T-helper 9 cell (primary cell): ENCODE data around the gene DENND1A.
"Not testable (repeated sequence)": the region's sequence is repeated elsewhere in the genome, so short reads cannot be mapped to it uniquely, and the experiment has no call there.

Experiments used
- DNase-seq: peaks from one replicate; pipeline ENCODE4 v3.0.0-alpha.2; 2020

Gene DENND1A

DNA sequence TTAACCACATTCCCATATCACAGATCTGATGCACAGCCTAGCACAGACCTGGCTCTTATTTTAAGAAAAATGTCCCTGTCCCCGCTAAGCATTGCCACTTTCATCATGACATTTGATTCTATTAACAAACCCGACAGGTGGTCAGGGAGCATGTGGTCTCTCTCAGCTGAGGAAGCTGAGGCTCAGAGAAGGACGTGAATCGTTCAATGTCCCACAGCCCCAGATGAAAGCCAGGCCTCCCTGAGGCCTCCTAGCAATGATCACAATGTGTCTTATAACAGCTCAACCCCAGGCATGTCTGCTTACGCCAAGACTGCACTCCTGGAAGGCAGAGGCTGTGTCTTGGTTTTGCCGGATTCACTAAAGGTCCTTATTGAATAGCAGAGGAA, 584.4 kb downstream of the DENND1A start:
- DNase-seq, result no peak

DNA sequence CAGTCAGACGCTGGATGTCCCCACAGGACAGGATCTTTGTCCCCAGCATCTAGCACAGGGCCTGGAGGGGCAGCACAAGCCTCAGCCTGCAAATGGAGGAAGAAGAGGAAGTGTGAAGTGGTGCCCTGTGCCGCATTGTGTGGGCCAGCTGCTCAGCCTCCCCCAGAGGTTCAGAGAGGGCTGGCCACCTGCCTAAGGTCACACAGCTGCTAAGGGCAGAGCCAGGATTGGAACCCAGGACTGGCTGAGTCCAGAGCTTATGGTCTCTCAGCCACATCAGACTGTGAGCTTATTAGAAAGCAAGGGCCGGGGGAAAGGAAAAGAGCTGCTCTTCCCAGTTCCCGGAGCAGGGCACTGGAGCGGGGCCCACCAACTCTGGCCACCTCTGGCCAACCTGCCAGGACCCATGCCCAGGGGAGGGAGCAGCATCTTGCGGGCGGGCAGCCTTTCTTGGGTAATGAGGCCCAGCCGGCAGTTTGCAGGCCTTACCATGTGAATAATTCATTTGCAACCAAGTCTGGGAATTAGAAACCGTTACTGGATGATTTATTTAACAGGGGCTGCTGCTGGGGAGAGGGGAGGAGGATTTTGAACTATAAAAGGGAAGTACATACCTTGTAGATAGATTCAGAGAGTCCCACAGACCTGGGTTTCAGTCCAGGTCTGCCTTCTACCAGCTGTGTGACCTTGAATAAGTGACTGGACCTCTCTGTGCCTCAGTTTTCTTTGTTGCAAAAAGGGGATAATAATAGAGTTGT, 585.6 kb downstream of the DENND1A start:
- DNase-seq, result no peak

DNA sequence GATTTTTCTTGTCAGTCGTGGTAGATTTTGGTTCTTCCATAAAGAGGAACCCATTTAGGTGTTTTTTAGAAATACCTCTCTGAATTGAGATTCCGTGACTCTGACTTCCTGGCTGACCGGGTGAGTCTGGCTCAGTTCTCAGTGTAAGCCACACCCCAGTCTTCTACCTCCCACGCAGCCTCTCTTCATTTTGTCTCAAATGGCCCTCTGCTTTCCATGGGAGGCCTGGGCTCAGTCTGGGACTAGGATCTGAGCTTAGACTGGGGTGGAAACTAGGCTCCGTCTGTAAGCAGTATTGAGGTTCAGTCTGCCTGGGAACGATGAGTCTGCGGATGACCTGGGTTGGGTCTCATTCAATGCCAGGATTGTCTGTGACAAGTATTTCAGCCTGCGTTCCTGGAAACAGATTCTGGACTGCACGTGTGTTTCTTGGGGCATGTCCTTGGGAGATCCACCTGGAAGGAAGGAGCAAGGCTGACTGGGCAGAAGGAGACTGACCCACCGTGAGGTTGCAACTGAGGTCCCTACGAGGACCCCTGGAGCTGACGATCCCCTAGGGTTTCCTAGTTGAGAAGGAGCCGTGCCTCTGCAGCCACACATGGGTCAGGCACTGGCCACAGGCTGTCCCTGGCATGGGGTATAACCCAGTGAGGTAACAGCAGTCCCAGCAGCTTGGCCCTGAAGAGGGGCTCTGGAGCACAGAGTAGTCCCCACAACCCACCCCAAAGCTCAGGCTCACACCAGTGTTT, 586.3 kb downstream of the DENND1A start:
- DNase-seq, result no peak

DNA sequence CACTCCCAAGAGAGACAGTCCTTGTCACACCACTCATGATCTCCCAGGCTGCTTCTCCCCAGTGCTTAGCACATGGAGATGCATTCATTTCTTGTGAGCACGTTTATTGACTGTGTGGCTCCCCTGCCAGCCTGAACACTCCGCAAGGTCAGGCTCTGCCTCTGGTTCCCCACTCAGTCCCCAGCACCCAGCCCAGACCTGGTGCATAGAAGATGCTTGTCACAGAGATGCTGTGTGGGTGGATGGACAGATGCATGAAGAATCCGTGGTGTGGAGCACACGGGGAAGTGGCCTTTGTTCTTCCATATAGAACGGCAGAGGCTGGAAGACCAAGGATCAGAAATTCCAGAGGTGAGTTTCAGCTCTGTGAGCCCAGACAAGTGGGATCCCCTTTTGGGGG, 587.7 kb downstream of the DENND1A start:
- DNase-seq, result no peak

DNA sequence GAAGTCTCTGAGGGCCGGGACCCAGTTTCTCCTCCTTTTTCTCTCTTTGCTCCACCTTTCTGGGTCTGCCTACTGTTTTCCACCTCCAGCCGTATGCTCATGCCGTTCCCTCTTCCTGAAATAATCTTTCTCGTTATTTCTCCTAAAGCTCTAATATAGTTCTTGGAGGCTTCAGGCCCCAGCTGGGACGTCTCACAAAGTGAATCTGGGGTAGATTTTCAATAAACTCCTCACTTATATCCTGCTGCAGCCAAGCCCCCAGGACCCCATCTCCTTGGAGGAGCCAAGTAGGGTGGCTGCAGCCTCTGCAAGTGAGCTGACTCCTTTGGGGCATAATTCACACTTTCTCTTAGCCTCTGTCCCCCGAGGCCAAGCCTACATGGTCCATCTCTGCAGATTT, 588.1 kb downstream of the DENND1A start:
- no peak for DNase-seq

DNA sequence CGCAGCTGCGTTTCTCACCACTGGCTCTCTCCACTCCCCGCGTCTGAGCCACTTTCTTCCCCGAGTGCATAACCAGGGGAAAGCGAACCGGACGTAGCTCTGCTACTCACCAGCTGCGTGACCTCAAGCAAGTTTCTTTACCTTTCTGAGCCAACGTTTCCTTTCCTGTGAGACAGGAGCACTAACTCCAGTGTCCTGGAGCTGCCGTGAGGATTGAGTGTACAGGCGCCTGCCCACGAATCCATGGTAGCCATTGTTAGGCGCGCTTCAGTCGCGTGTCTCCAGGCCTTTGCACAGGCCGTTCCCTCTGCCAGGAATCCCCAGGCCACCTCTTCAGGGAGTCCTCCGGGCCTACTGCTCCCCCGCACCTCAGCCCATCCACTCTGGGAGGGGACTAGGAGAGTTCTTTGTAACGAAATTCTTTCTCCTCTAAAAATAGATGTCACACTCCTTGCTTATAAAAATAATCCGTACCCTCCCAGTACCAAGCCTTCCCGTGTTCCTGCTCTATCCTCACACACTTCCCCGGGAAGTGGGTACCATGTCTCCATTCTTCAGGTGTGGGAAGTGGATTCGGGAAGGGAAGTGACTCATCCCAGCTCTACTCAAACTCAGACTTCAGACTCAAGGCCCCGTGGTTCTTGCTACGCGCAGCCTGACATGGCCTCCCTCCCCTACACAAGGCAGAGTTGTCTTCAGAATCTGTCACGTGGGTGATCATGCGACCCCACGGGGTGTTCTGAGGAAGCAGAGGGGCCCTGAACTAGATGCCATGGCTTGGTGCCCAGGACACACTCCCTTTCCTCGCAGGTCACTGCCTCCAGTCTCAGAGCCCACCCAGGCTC, 590.0 kb downstream of the DENND1A start:
- DNase-seq, result peak; percentile 11

DNA sequence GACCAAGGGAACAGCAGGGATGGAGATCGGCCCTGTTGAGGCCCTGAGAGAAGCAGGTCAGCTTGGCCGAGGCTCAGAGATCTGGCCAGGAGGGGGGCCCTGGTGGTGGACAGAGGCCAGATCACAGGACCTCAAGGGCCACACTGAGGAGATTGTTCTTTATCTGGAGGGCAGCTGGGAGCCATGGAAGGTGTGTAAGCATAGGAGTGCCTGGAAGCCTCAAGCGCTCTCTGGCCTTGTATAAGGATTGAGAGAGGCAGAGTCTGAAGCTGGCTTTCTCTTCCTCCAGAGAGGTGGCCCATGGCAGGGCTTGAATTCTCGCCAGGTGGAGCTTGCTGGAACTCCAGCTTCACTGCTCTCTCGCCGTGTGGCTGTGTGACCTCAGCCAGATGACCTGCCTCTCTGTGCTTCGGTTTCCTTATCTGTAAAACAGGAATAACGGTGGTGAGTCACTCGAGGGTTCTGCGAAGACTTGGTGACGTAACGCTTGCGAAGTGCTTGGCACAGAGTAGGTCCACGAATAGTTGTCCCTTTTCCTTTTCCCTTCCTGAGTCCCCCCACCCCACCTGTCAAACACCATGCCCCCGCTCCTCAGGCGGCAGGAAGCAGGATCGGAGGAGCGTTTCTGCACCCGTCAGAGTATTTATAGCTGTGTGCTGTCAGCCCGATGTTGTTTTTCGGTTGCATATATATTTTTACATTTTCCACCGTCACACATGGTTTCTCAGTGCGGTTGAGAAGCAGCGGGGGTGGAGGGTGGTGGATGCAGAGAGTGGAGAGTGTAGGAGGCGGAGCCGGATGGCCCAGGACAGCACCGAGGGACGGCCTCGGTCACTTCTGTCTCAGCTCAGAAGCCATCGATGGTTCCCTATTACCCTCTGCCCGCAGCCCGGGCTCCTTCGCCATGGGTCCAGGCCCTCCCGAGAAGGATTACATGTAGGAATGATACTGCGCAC, 590.9 kb downstream of the DENND1A start:
- DNase-seq, result peak; percentile 8

DNA sequence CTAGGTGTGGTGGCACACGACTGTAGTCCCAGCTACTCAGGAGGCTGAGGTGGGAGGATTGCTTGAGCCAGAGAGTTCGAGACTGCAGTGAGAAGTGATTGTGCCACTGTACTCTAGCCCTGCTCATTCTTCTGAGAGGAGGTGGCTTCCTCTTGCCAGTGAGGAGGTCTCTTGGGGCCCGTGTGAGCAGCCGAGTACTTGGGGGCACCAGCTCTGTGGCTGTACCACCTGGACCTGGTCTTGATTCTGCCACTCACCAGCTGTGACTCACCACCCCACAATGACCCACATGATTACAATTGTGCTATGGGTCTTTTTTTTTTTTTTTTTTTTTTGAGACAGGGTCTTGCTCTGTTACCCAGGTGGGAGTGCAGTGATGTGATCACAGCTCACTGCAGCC, 592.0 kb downstream of the DENND1A start:
- DNase-seq, result no peak

DNA sequence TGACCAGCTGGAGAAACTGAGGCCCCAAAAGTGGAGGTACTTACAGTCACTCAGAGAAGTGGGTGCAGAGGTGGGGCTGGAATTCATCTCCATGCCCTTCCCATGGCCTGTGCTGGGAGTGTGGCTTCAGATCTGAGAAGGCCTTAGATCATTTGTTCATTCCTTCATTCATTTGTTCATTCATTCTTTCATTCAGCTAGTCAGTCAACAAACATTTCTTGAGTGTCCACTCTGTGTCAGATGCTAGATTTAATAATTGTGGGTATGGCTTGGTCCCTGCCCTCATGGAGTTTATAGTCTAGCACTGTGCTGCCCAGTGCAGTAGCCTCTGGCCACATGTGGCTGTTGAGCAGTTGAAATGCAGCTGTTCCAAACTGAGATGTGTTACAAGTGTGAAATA, 593.0 kb downstream of the DENND1A start:
- DNase-seq, result no peak

DNA sequence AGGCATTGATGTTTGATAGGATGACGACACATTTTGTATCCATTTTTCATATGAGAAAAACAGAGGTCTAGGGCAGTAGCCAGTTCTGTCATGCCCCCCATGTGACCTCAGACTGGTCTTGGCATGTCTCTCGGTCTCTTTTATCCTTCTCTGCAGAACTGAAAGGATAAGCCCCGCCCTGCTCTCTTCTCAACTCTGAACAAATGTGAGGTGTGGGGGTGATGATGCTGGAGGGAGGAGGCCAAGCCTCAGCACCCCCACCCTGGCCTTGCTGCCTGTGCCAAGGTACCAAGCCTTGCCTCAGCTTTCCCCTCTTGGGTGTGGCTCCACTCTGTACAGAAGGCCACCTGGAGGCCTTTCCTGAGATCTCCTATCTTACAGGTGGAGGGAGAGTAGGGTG, 593.5 kb downstream of the DENND1A start:
- DNase-seq, result no peak

DNA sequence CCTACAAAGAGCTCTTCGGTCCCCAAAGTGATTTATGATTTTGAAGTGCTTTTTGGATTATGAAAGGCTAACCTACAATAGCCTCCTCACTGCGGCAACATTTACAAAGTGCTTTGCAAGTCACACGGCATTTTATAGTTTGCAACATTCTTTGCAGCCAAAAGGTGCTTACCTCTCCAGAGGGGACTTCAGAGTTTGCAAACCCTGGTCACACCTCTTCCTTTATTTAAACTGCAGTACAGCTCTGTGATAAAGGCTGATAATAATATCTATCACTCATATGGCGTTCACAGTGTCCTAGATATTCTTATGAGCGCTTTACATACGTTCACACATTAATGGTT, 594.0 kb downstream of the DENND1A start:
- DNase-seq, result no peak

DNA sequence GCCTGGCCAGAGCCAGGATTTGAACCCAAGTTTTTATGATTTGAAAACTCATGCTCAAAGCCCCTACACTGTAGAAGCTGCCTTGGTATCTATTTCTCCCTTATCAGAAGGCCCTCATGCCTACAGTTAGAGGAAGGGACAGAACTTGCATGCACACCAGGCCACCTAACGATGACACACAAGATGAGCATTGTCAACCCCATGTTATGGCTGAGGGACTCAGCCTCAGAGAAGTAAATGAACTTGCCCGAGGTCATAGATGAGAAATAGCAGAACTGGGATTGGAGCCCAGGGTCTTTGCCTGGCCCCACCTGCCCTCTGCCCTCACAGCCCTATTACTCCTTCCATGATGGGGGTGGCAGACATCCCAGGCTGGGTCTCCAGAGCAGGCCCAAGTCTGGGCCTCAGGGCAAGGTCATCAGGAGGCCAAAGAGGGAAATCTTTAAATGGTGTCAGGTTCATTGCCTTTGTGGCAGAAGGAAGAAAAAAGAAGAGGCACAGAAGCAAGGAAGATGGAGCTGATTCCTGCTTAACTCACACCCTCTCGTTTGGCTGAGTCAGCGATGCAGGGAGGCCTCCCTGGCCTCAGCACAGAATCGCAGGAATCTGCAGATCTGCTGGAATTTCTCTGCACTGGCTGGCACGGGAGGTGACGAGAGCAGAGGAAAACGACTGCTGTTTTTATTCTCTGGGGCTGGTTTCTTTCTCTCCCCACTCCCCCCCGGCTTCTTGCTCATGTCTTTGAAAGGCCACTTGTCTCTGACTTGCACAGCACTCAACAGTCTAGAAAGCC, 594.5 kb downstream of the DENND1A start:
- no peak for DNase-seq

DNA sequence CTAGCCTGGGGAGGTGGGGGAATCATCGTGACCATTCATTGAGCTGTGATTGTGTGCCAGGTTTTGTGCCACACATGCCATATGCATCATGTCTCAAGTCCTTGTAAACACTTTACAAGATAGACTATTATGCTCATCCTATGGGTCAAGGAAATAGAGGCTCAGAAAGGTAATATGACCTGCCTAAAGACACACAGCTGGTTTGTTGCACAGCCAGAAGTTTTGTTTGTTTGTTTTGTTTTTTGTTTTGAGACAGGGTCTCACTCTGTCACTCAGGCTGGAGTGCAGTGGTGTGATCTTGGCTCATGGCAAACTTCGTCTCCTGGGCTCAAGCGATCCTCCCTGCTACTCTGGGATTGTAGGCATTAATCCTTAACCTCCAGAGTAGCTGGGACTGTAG, 595.3 kb downstream of the DENND1A start:
- DNase-seq, result no peak

DNA sequence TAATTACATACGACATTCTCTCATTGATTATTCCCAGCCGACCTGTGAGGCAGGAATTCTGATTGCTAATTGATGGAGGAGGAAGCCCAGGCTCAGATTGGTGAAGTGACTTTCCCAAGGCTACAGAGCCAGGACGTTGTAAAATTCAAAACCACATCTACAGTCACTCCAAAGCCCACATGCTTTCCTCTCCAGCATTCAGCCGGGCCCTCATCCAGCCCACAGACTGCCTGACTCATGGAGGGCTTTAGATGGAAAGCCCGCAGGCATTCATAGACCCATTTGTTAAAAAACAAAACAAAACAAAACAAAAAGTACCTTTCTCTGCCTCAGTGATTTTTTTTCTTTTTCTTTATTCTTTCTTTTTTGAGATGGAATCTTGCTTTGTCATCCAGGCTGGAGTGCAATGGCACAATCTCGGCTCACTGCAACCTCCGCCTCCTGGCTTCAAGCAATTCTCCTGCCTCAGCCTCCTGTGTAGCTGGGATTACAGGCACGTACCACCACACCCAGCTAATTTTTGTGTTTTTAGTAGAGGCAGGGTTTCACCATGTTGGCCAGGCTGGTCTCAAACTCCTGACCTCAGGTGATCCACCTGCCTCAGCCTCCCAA, 596.8 kb downstream of the DENND1A start:
- not testable (repeated sequence) for DNase-seq

DNA sequence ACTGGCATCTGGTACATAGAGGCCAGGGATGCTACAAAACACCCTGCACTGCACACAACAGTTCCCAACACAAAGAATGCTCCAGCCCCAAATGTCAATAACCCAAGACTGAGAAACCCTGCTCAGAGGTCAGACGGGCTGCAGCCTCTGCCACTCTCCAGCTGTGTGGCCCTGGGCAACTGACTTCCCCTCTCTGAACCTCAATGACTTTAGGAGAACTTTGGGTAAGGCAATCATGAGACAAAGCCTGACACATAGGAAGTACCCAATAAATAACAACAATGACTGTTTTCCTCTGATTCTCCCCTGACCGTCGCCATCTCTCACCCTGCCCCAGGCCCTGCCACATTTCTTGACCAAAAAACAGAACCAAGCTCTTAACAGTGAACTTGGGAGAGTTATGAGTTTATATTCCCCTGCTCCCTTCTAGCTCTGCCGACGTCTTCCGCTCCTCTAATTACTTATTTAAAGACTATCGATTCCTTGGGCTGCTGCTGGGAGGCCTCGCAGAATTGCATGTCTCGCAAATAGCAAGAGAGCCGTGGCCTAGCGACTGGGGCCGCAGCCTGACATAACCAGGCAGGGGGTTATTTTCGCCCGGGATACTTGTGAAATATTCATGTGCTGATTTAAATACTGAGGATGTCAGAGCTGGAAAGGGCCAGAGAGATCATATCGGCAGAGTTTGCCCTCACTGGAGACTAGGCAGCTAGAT, 598.4 kb downstream of the DENND1A start:
- no peak for DNase-seq
